Measurements from ENCODE around the gene GTF2H2C. TPM values are rescaled to one million over a fixed set of nuclear protein-coding genes. Genes with fewer than 3 reads are reported as not detected.
"Not testable (repeated sequence)": the region's sequence is repeated elsewhere in the genome, so short reads cannot be mapped to it uniquely, and the experiment has no call there.

GTF2H2C gene
- total RNA-seq (2012; rRNA removed), result 32.8 and 35.8 TPM in 2 replicates
- 14.7 and 16.9 TPM in 2 replicates for polyA plus RNA-seq (2012; rRNA removed)
- polyA plus RNA-seq (2012; cell fraction: cytosol; rRNA removed), result 4.0 and 6.1 TPM in 2 replicates
- polyA plus RNA-seq (2012; cell fraction: nucleus; rRNA removed; ENCODE audit: low replicate concordance), result 3.4 and 21.7 TPM in 2 replicates
- Bru-seq, nascent RNA, result percentile 49 among the genes with signal in this experiment
- percentile 60 among the genes with signal in this experiment for BruChase-seq, experiment 1, labeled RNA remaining after a 6-hour chase
- BruChase-seq, experiment 2, labeled RNA remaining after a 2-hour chase, result percentile 59 among the genes with signal in this experiment
- long read RNA-seq, partial matches to known transcripts, result 7 of 30 reads
- long read RNA-seq, other reads (novel, unspliced or antisense), result 17 of 30 reads

- in situ Hi-C loops (cut with MboI; ENCODE audit: low sequenced_read_pairs); intact Hi-C loops (cut with micrococcal nuclease); H3K27me3 ChIP-seq (ENCODE audit: control insufficient read depth, insufficient read depth, low read length); CTCF ChIA-PET; H3K4me1 ChIP-seq (ENCODE audit: control insufficient read depth, insufficient read depth, low read length); H3K9me3 ChIP-seq (ENCODE audit: control insufficient read depth, insufficient read depth, low read length); BruUV-seq (replicated peaks); H2BK20ac ChIP-seq (ENCODE audit: low read depth, low read length); dilution Hi-C loops (cut with HindIII; ENCODE audit: low sequenced_read_pairs, unreplicated experiment); H4K20me1 ChIP-seq (ENCODE audit: insufficient read depth, low read length); H2AK5ac ChIP-seq (ENCODE audit: low read depth, low read length); POLR2A ChIA-PET (ENCODE audit: unreplicated experiment); H3K36me3 ChIP-seq (ENCODE audit: control insufficient read depth, insufficient read depth, low read length); H3K79me1 ChIP-seq (ENCODE audit: low read depth in 1 of 2, low read length in 2 of 2); H2BK15ac ChIP-seq (ENCODE audit: low read depth, low read length); H2AK9ac ChIP-seq (replicated peaks; ENCODE audit: low read depth, low read length, poor library complexity); H3K9me1 ChIP-seq (ENCODE audit: insufficient read depth, low read length): not testable (repeated sequence)
- WGBS, 2 experiments (ENCODE audit: extremely low coverage in 2 of 2, insufficient read length in 1 of 2), result no CpG with 5 or more reads among the region's 40 CpGs
- Histone ChIP-seq H4K8ac (ENCODE audit: low read depth in 2 of 2, low read length in 2 of 2) (peak within 1 kb of the TSS; percentile 96 to 99), H3K56ac (ENCODE audit: extremely low read depth, insufficient read depth, low read length) (peak within 1 kb of the TSS; percentile 72; the same call in 1 of the 2 replicates), H3K18ac (ENCODE audit: low read depth, low read length) (peak within 1 kb of the TSS; percentile 56; the same call in 1 of the 2 replicates), H3K4me2 (ENCODE audit: low read depth, low read length) (peak within 1 kb of the TSS; percentile 52), H3K9ac (ENCODE audit: low read depth, low read length) (peak within 1 kb of the TSS; percentile 72), H2AFZ (replicated peaks; ENCODE audit: low read length, poor library complexity) (peak within 1 kb of the TSS; percentile 79), H3K4ac (ENCODE audit: low read depth, low read length) (peak within 1 kb of the TSS; percentile 86), H2BK5ac (ENCODE audit: low read depth, low read length, poor library complexity, severe bottlenecking) (peak within 1 kb of the TSS; percentile 68), H4K91ac (ENCODE audit: insufficient read depth, low read depth, low read length) (peak within 1 kb of the TSS; percentile 55), H3K27ac (ENCODE audit: insufficient read depth, low read length) (peak within 1 kb of the TSS; percentile 55), H2BK120ac (ENCODE audit: low read depth, low read length) (peak within 1 kb of the TSS; percentile 84; the same call in 1 of the 2 replicates), H3K23ac (ENCODE audit: low read depth, low read length) (0 out of 2 replicates have a peak within 1 kb of the TSS, but pooled peaks have one; percentile 49), H4K5ac (ENCODE audit: low read depth, low read length) (peak within 1 kb of the TSS; percentile 68), H3K14ac (replicated peaks; ENCODE audit: low read depth, low read length) (peak within 1 kb of the TSS; percentile 93; the same call in 1 of the 2 replicates), H3K4me3 (ENCODE audit: insufficient read depth, low read depth, low read length) (peak within 1 kb of the TSS; percentile 75)
- peak; percentile 99 for ATAC-seq (ENCODE audit: low read depth)
- DNase-seq, result peak; percentile 68
- TF ChIP-seq RAD21 (IDR thresholded peaks at IDR 0.05; ENCODE audit: low read length), result peak; percentile 46; the same call in 1 of the 2 replicates
- peak; percentile 27; the same call in 1 of the 2 replicates for TF ChIP-seq SMC3 (IDR thresholded peaks at IDR 0.05; ENCODE audit: low read depth, low read length)
- 0 out of 2 replicates have a peak, but pooled peaks have one; percentile 21 for TF ChIP-seq MXI1 (IDR thresholded peaks at IDR 0.05; ENCODE audit: borderline replicate concordance, low read depth, low read length)
- peak; percentile 43 for TF ChIP-seq CTCF (conservative IDR thresholded peaks at IDR 0.05; ENCODE audit: low read depth, low read length)
These were observed at the start of gene GTF2H2C for GRCh38 chr5:69559908-69560330. Gene GTF2H2C (plus strand): TSS chr5:69560191. CDS start chr5:69565133, 4,942 bp downstream.

All from IMR-90 (cell line).